OCI-LY7 (cell line): Measurements from ENCODE around the gene GATA2.

Source experiments
- EZH2phosphoT487 ChIP-seq: fragments of 200-600 bp; sonication (generic); IDR thresholded peaks from 2 replicates; pipeline ENCODE4 v1.6.1; 2018; ENCODE audit warnings: low read depth, borderline replicate concordance, mild to moderate bottlenecking, mixed run types, antibody characterized with exemption, low read length, moderate library complexity, mixed read lengths
- TF ChIP-seq, protein P1 (sequence below): fragments of 200-600 bp; sonication (generic); conservative IDR thresholded peaks from 2 replicates; pipeline ENCODE4 v1.5.1; 2014; ENCODE audit warnings: mild to moderate bottlenecking, antibody characterized with exemption, low read length, moderate library complexity, mixed read lengths

DNA sequence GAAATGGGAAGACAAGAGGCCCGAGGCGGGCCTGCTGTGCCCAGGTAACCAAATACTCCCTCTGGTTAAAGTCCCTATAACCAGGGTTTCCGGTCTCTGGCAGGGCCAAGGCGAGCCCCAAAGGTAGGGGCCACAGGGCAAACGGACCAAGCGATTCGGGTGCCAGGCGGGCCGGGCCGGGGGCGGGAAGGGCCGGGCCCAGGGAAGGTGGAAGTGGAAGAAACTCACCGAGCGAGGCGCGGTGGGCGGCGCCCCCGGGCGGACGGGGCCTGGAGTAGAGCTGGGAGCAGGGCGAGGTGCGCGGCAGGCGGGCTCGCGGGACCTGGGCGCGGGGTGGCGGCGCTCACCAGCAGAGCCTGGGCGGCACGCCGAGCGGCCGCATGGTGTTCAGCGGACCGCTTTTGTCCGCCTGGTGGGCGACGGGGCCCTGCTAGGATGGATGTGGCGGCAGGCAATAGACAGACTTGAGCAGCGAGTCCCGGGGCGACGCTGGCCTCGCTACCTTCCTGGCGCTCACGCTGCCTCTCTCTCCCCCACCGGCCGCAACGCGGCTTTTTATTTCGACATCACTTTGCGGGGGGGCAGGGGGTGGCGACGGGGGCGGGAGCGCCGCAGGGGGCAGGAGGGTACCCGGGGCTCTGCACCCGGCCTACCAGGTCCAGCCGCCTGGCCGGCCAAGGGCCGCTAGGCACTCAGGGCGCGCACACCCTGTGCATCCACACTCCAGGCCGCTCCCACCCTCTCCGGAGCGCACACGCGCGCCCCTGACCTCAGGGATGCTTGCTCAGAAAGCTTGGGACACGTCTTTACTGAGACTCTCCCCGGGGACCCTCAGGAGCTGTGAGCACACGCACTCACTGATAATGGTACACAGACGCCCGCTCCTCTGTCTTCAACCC lies at the start of gene GATA2:
- TF ChIP-seq, protein P1, sequence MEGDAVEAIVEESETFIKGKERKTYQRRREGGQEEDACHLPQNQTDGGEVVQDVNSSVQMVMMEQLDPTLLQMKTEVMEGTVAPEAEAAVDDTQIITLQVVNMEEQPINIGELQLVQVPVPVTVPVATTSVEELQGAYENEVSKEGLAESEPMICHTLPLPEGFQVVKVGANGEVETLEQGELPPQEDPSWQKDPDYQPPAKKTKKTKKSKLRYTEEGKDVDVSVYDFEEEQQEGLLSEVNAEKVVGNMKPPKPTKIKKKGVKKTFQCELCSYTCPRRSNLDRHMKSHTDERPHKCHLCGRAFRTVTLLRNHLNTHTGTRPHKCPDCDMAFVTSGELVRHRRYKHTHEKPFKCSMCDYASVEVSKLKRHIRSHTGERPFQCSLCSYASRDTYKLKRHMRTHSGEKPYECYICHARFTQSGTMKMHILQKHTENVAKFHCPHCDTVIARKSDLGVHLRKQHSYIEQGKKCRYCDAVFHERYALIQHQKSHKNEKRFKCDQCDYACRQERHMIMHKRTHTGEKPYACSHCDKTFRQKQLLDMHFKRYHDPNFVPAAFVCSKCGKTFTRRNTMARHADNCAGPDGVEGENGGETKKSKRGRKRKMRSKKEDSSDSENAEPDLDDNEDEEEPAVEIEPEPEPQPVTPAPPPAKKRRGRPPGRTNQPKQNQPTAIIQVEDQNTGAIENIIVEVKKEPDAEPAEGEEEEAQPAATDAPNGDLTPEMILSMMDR = 0 out of 2 replicates have a peak, but pooled peaks have one; percentile 43
- no peak; the same call in none of the 2 replicates for TF ChIP-seq EZH2phosphoT487
